HG03442 (cell line): Measurements from ENCODE around the gene NTN4.
"Not testable (repeated sequence)": the region's sequence is repeated elsewhere in the genome, so short reads cannot be mapped to it uniquely, and the experiment has no call there.

ENCODE experiments used
- ATAC-seq: cut with Tn5 transposase; IDR thresholded peaks from one replicate; pipeline ENCODE4 v1.9.1; 2021; ENCODE audit warnings: mild to moderate bottlenecking, moderate library complexity; ENCODE audit not compliant: unreplicated experiment

The NTN4 gene

GRCh38 chr12:95671265-95671664, 119.3 kb downstream of the NTN4 start:
- ATAC-seq, result no peak

- ATAC-seq, result no peak
Observed at GRCh38 chr12:95663525-95663924, 127.0 kb downstream of the NTN4 start.

GRCh38 chr12:95661360-95661759, 129.2 kb downstream of the NTN4 start:
- ATAC-seq, result no peak

GRCh38 chr12:95658386-95658785, 132.2 kb downstream of the NTN4 start:
- no peak for ATAC-seq

- not testable (repeated sequence) for ATAC-seq
Observed at GRCh38 chr12:95654665-95655064, 135.9 kb downstream of the NTN4 start.

GRCh38 chr12:95653771-95654546, 136.6 kb downstream of the NTN4 start:
- ATAC-seq, result no peak

- ATAC-seq, result no peak
Observed at GRCh38 chr12:95651681-95652080, 138.9 kb downstream of the NTN4 start.

- no peak for ATAC-seq
Observed at GRCh38 chr12:95648990-95649791, 141.4 kb downstream of the NTN4 start.

- ATAC-seq, result no peak
Observed at GRCh38 chr12:95646781-95647190, 143.8 kb downstream of the NTN4 start.

- ATAC-seq, result no peak
Observed at GRCh38 chr12:95643256-95643655, 147.3 kb downstream of the NTN4 start.

GRCh38 chr12:95642583-95642982, 148.0 kb downstream of the NTN4 start:
- ATAC-seq, result no peak

GRCh38 chr12:95641299-95641952, 149.1 kb downstream of the NTN4 start:
- ATAC-seq, result no peak

- ATAC-seq, result no peak
Observed at GRCh38 chr12:95640516-95640915, 150.0 kb downstream of the NTN4 start.

GRCh38 chr12:95637471-95638155, 153.0 kb downstream of the NTN4 start:
- ATAC-seq, result no peak

GRCh38 chr12:95637010-95637409, 153.6 kb downstream of the NTN4 start:
- no peak for ATAC-seq

GRCh38 chr12:95634622-95635621, 155.6 kb downstream of the NTN4 start:
- ATAC-seq, result no peak

- no peak for ATAC-seq
Observed at GRCh38 chr12:95633732-95634465, 156.7 kb downstream of the NTN4 start.

- ATAC-seq, result no peak
Observed at GRCh38 chr12:95633049-95633731, 157.4 kb downstream of the NTN4 start.

GRCh38 chr12:95630496-95630895, 160.1 kb downstream of the NTN4 start:
- no peak for ATAC-seq
